ENCODE data around the gene DLX1. TPM values are rescaled to one million over a fixed set of nuclear protein-coding genes. Genes with fewer than 3 reads are reported as not detected.
A peak's percentile ranks its signal among the peaks of the same experiment; 100 is the strongest.

DLX1 gene
- total RNA-seq, 1 donor from 2014 or later: 0.61 TPM

DNA sequence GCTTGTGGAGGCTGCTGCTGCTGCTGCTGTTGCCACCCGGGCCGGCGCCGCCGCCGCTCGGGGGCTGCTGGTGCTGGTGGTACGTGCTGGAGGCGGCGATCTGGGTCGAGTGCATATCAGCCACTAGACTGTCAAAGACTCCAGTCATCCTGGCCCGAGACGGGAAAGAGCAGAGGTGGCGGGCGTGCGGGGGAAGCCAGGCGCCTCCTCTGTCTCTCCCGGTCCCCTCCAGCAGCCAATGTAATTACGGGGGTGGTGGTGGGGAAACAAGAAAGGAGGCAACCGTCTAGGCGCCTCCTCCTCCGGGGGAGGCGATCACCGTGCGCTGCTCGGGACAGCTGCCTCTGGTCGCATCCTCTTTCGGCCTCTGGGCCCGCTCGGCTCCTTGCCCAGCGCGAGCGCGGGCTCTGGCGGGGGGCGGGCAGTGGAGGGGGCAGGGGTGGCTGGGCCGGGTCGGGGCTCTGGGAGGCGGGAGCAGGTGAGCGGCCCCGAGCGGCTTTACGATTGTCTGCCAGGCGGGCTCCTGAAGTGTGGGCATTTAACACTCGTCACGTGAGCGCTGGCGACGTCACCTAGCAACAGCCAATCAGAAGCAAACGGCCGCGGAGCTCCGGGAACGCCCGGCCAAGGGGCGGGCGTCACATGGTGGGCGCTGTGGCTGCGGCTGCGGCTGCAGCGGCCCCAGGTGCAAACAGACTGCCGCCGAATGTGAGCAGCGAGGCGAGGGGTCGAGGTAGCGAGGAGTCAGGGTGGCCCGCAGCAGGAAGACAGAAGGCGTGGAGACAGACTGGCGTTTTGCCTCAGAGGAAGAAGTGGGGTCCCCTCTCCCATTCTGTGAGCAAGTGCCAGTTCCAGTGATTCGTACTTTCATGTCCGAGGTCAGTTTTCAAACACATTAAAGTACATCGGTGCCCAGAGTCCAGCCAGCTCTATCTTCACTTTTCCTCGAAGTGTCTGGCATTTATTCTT, 17.4 kb downstream of the DLX1 start, which contains the start of gene DLX2:
Gene DLX2, minus strand, starts transcription at position 510 of the 969 bp plus-strand sequence. Its CDS starts 362 bp downstream, at position 148.
- DNase-seq: peak; percentile 94
- peaks cover 18% of the 10 kb centered on the region for H3K4me1 Mint-ChIP-seq (ENCODE audit: low read depth, unreplicated experiment)
- H3K27ac Mint-ChIP-seq (ENCODE audit: unreplicated experiment): peak within 1 kb of the TSS; percentile 88
- H3K27me3 Mint-ChIP-seq (ENCODE audit: unreplicated experiment): peaks cover 31% of the 10 kb centered on the region
- H3K4me3 Mint-ChIP-seq (ENCODE audit: unreplicated experiment): peak within 1 kb of the TSS; percentile 92
- H3K36me3 Mint-ChIP-seq (ENCODE audit: unreplicated experiment): no peaks in the 10 kb centered on the region
- peaks cover 16% of the 10 kb centered on the region for H3K9me3 Mint-ChIP-seq (ENCODE audit: unreplicated experiment)
- TF ChIP-seq, protein P1, sequence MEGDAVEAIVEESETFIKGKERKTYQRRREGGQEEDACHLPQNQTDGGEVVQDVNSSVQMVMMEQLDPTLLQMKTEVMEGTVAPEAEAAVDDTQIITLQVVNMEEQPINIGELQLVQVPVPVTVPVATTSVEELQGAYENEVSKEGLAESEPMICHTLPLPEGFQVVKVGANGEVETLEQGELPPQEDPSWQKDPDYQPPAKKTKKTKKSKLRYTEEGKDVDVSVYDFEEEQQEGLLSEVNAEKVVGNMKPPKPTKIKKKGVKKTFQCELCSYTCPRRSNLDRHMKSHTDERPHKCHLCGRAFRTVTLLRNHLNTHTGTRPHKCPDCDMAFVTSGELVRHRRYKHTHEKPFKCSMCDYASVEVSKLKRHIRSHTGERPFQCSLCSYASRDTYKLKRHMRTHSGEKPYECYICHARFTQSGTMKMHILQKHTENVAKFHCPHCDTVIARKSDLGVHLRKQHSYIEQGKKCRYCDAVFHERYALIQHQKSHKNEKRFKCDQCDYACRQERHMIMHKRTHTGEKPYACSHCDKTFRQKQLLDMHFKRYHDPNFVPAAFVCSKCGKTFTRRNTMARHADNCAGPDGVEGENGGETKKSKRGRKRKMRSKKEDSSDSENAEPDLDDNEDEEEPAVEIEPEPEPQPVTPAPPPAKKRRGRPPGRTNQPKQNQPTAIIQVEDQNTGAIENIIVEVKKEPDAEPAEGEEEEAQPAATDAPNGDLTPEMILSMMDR (IDR thresholded peaks at IDR 0.05; ENCODE audit: partially characterized antibody, unreplicated experiment): no peak

DNA sequence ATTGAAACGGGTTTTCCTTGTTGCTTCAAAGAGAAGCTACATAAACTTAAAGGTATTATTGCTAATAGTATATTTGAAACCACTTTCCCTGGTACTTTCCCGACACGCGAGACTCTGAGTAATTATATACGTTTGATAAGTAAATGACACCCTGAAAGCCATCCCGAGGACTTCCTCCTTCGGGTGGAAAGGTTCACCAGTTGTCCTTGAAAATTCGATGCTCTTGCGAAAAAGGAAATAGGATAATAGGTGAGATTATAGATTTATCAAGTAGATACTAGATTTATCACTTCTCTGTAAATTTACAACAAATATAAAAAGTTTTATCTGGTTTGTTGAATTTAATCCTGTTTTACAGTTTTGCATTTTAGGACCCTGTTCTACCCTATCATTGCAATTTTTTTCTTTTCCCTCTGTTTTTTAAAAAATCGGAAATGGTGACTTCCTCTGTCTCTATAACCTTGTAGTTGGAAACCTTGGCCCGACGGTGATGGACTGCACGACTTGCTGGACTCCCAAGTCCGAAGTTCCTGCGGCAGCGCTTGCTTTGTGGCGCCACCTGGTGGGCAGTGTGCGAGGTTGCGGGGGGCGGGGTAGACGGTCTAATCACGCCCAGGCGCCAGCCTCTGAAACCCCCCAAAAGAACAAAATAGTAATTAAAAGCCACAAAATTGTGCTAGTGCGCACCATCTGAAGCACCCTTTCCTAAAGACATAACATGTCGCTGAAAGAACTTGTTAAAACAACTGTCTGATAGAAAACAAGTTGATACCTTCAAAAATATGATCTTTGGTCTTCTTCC, 18.4 kb downstream of the DLX1 start:
- Mint-ChIP-seq H3K4me3 (ENCODE audit: unreplicated experiment) (peak overlapping the region; percentile 92), H3K9me3 (ENCODE audit: unreplicated experiment) (peaks cover 14% of the 10 kb centered on the region), H3K36me3 (ENCODE audit: unreplicated experiment) (no peaks in the 10 kb centered on the region), H3K27ac (ENCODE audit: unreplicated experiment) (peak overlapping the region; percentile 66), H3K27me3 (ENCODE audit: unreplicated experiment) (peaks cover 34% of the 10 kb centered on the region), H3K4me1 (ENCODE audit: low read depth, unreplicated experiment) (peaks cover 15% of the 10 kb centered on the region)
- TF ChIP-seq, protein P1 (IDR thresholded peaks at IDR 0.05; ENCODE audit: partially characterized antibody, unreplicated experiment): peak; percentile 94
- peak; percentile 94 for DNase-seq

DNA sequence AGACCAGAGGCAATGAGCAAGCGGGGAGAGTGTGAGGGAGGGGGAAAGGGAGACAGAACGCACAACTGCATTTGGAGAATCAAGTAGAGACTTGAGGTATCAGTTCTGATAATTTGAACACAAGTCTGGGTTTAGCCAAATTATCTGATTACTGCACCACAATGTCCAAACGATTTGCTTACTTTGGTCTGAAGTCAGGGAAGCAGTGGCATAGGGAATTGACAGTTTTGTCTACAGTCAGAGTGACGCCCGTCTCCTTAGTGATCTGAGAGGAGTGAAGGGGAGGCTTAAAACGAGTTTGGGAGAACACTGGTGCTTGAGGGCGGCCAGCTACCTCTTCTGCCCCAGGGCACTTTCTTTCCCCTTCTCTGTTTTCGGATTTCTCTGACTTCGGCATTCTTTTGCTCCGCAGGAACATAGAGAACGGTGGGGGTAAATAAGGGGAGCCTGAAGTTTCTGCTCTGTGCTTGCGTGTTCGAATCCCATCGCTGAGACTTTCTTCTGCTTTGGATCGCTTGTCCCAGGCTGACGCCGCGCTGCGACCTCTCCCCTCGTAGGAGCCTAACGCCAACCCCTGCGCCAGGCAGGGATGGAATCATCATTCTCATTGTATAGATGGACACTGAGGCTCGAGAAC, 20.3 kb downstream of the DLX1 start:
- peaks cover 18% of the 10 kb centered on the region for H3K9me3 Mint-ChIP-seq (ENCODE audit: unreplicated experiment)
- TF ChIP-seq, protein P1 (IDR thresholded peaks at IDR 0.05; ENCODE audit: partially characterized antibody, unreplicated experiment): no peak
- H3K4me1 Mint-ChIP-seq (ENCODE audit: low read depth, unreplicated experiment): peaks cover 17% of the 10 kb centered on the region
- peaks cover 41% of the 10 kb centered on the region for H3K27me3 Mint-ChIP-seq (ENCODE audit: unreplicated experiment)
- no peaks in the 10 kb centered on the region for H3K36me3 Mint-ChIP-seq (ENCODE audit: unreplicated experiment)
- DNase-seq: no peak
- H3K27ac Mint-ChIP-seq (ENCODE audit: unreplicated experiment): no peak overlapping the region
- peak overlapping the region; percentile 61 for H3K4me3 Mint-ChIP-seq (ENCODE audit: unreplicated experiment)

GRCh38 chr2:172106108-172106961, 21.0 kb downstream of the DLX1 start:
- Mint-ChIP-seq H3K4me3 (ENCODE audit: unreplicated experiment) (peak overlapping the region; percentile 61), H3K4me1 (ENCODE audit: low read depth, unreplicated experiment) (peaks cover 14% of the 10 kb centered on the region), H3K27ac (ENCODE audit: unreplicated experiment) (no peak overlapping the region), H3K27me3 (ENCODE audit: unreplicated experiment) (peaks cover 43% of the 10 kb centered on the region), H3K36me3 (ENCODE audit: unreplicated experiment) (no peaks in the 10 kb centered on the region), H3K9me3 (ENCODE audit: unreplicated experiment) (peaks cover 18% of the 10 kb centered on the region)
- TF ChIP-seq, protein P1 (IDR thresholded peaks at IDR 0.05; ENCODE audit: partially characterized antibody, unreplicated experiment): peak; percentile 25
- peak; percentile 62 for DNase-seq

All from glutamatergic neuron (in vitro differentiated cells).